HCT116 (cell line): ENCODE measurements around the gene COL5A1. TPM values are rescaled to one million over a fixed set of nuclear protein-coding genes. Genes with fewer than 3 reads are reported as not detected.

Source experiments
- ATAC-seq: fragments of 200-7000 bp; cut with Tn5 transposase; 2 replicates; pipeline ENCODE4 v1.9.1; 2020; ENCODE audit warnings: mild to moderate bottlenecking, moderate library complexity
- BruUV-seq: library from RNA; stranded (reverse); fragments of 400-500 nt; replicated peaks from 2 replicates; lab custom pipeline; 2021; lab: Mats Ljungman, UMichigan
- CTCF ChIA-PET: fragments of 300-600 bp; sonication (Branson Sonifier 250); formaldehyde crosslinking; loops from one replicate; lab custom pipeline; 2021; ENCODE audit warnings: antibody characterized with exemption; lab: Charles Lee
- POLR2A ChIA-PET: fragments of 300-600, 350-600 bp; sonication (Branson Sonifier 250); formaldehyde crosslinking; loops from one replicate; lab custom pipeline; 2021; ENCODE audit warnings: antibody characterized with exemption; lab: Charles Lee
- RAD21 ChIA-PET, 2 experiments: fragments of 300-600 bp; sonication (Branson Sonifier 250); formaldehyde crosslinking; loops; one replicate each; lab custom pipeline; 2023; ENCODE audit warnings: low total read pairs in 2 of 2; ENCODE audit not compliant: uncharacterized antibody in 2 of 2, unreplicated experiment in 2 of 2, low non-redundant PET in 1 of 2; lab: Charles Lee
- DNase-seq: peaks from one replicate; pipeline ENCODE4 v3.0.0-alpha.2; 2010; ENCODE audit warnings: low read depth, low spot score
- H2AFZ ChIP-seq: fragments of 200-600 bp; shearing (Covaris generic), sonication (generic); 2 replicates; pipeline ENCODE4 v1.6.1; 2017; ENCODE audit warnings: low read depth, mixed run types, mixed read lengths, antibody characterized with exemption, low read length; ENCODE audit not compliant: poor library complexity, severe bottlenecking
- H3K27ac ChIP-seq: 2 replicates; pipeline ENCODE4 v1.5.1; 2012; ENCODE audit warnings: low read depth, low read length
- H3K27me3 ChIP-seq: fragments of 200-600 bp; sonication (generic); 2 replicates; pipeline ENCODE4 v1.6.1; 2016; ENCODE audit warnings: mixed run types, low read length, mixed read lengths; ENCODE audit not compliant: insufficient read depth
- H3K36me3 ChIP-seq, 2 experiments: fragments of 200-500 bp in 1 of 2; fragments of 200-600 bp in 1 of 2; sonication (Bioruptor generic) in 1 of 2; sonication (generic) in 1 of 2; 2 replicates each; pipeline versions ENCODE4 v1.5.1 to v1.6.1; 2014 to 2016; ENCODE audit warnings: low read length in 2 of 2, inconsistent platforms in 1 of 2, mixed read lengths in 1 of 2, mixed run types in 1 of 2; ENCODE audit not compliant: insufficient read depth in 2 of 2, control insufficient read depth in 1 of 2
- H3K4me1 ChIP-seq, 2 experiments: fragments of 200-600 bp in 1 of 2; sonication (generic) in 1 of 2; 2 replicates each; pipeline versions ENCODE4 v1.5.1 to v1.6.1; 2012 to 2017; ENCODE audit warnings: low read length in 2 of 2, inconsistent platforms in 1 of 2, mild to moderate bottlenecking in 1 of 2, mixed read lengths in 1 of 2, mixed run types in 1 of 2, moderate library complexity in 1 of 2; ENCODE audit not compliant: insufficient read depth in 2 of 2, control insufficient read depth in 1 of 2
- H3K4me2 ChIP-seq: fragments of 200-600 bp; sonication (generic); 2 replicates; pipeline ENCODE4 v1.6.1; 2017; ENCODE audit warnings: mixed run types, low read length, mixed read lengths
- H3K4me3 ChIP-seq, 2 experiments: fragments of 200-600 bp in 1 of 2; sonication (generic) in 1 of 2; replicated peaks in 1 of 2; 2 replicates each; pipeline ENCODE4 v1.5.1; 2011 to 2016; ENCODE audit warnings: low read length in 2 of 2, control low read depth in 1 of 2, low read depth in 1 of 2, mild to moderate bottlenecking in 1 of 2, mixed read lengths in 1 of 2, mixed run types in 1 of 2
- H3K79me2 ChIP-seq: fragments of 200-600 bp; sonication (generic); 2 replicates; pipeline ENCODE4 v1.6.1; 2017; ENCODE audit warnings: mild to moderate bottlenecking, mixed run types, low read length, moderate library complexity, mixed read lengths; ENCODE audit not compliant: insufficient read depth
- H3K9ac ChIP-seq: fragments of 200-600 bp; sonication (generic); 2 replicates; pipeline ENCODE4 v1.6.1; 2016; ENCODE audit warnings: low read length, mixed read lengths
- H3K9me2 ChIP-seq: fragments of 200-600 bp; sonication (generic), shearing (Covaris generic); 2 replicates; pipeline ENCODE4 v1.6.1; 2017; ENCODE audit warnings: mixed run types, mild to moderate bottlenecking, moderate library complexity; ENCODE audit not compliant: insufficient read depth
- H3K9me3 ChIP-seq, 2 experiments: fragments of 200-500 bp in 1 of 2; fragments of 200-600 bp in 1 of 2; sonication (Bioruptor generic) in 1 of 2; sonication (generic) in 1 of 2; 2 replicates each; pipeline ENCODE4 v1.6.1; 2014 to 2017; ENCODE audit warnings: low read length in 2 of 2, mixed read lengths in 2 of 2, inconsistent platforms in 1 of 2, low read depth in 1 of 2, mild to moderate bottlenecking in 1 of 2, mixed run types in 1 of 2, moderate library complexity in 1 of 2; ENCODE audit not compliant: control insufficient read depth in 1 of 2, insufficient read depth in 1 of 2
- H4K20me1 ChIP-seq: fragments of 200-600 bp; sonication (generic), shearing (Covaris generic); 2 replicates; pipeline ENCODE4 v1.6.1; 2017; ENCODE audit warnings: mixed run types, mild to moderate bottlenecking, moderate library complexity; ENCODE audit not compliant: insufficient read depth
- CEBPB ChIP-seq: IDR thresholded peaks from 2 replicates; pipeline ENCODE4 v1.6.1; 2012; ENCODE audit warnings: low read depth
- CTCF ChIP-seq, 3 experiments: fragments of 200-600 bp in 1 of 3; sonication (generic) in 1 of 3; IDR thresholded peaks in 2 of 3; conservative IDR thresholded peaks in 1 of 3; 2 replicates each; pipeline ENCODE4 v1.5.1; 2012 to 2017; ENCODE audit warnings: low read depth in 2 of 3, low read length in 2 of 3, antibody characterized with exemption in 1 of 3, borderline replicate concordance in 1 of 3, control low read depth in 1 of 3, mild to moderate bottlenecking in 1 of 3, mixed read lengths in 1 of 3, mixed run types in 1 of 3, moderate library complexity in 1 of 3; ENCODE audit not compliant: insufficient read depth in 1 of 3
- EGR1 ChIP-seq: IDR thresholded peaks from 2 replicates; pipeline ENCODE4 v1.6.1; 2012; ENCODE audit warnings: low read depth
- ELF1 ChIP-seq: IDR thresholded peaks from 2 replicates; pipeline ENCODE4 v1.6.1; 2012; ENCODE audit warnings: low read depth, borderline replicate concordance
- EZH2 ChIP-seq: fragments of 200-600 bp; sonication (generic); IDR thresholded peaks from 2 replicates; pipeline ENCODE4 v1.6.1; 2017; ENCODE audit warnings: antibody characterized with exemption, mixed run types
- FOSL1 ChIP-seq: IDR thresholded peaks from 2 replicates; pipeline ENCODE4 v1.6.1; 2012; ENCODE audit warnings: low read depth
- POLR2AphosphoS5 ChIP-seq: IDR thresholded peaks from 2 replicates; pipeline ENCODE4 v1.6.1; 2011; ENCODE audit warnings: mild to moderate bottlenecking, low read depth, low read length, moderate library complexity
- RAD21 ChIP-seq: IDR thresholded peaks from 2 replicates; pipeline ENCODE4 v1.6.1; 2012; ENCODE audit warnings: low read depth, mild to moderate bottlenecking
- SIN3A ChIP-seq: IDR thresholded peaks from 2 replicates; pipeline ENCODE4 v1.6.1; 2012; ENCODE audit warnings: low read depth
- SP1 ChIP-seq: IDR thresholded peaks from 2 replicates; pipeline ENCODE4 v1.6.1; 2012; ENCODE audit warnings: low read depth
- SRF ChIP-seq: IDR thresholded peaks from 2 replicates; pipeline ENCODE4 v1.6.1; 2012; ENCODE audit warnings: low read depth
- intact Hi-C: fragments of 100-400 bp; cut with micrococcal nuclease; formaldehyde crosslinking; loops from 2 replicates; pipeline ENCODE4 v1.10.0; 2022
- total RNA-seq: library from RNA; stranded (reverse); gene quantifications from one replicate; pipeline ENCODE4 v1.2.1, GENCODE V29; 2021; ENCODE audit not compliant: unreplicated experiment

COL5A1 gene
- total RNA-seq, 1 experiment from 2014 or later = 0.30 TPM

- Histone ChIP-seq H3K9ac (no peak overlapping the region), H4K20me1 (no peaks in the 10 kb centered on the region), H3K36me3 (no peaks in the 10 kb centered on the region), H3K27me3 (no peaks in the 10 kb centered on the region), H3K4me3 (no peak overlapping the region), H3K79me2 (no peaks in the 10 kb centered on the region), H2AFZ (no peak overlapping the region)
- CTCF ChIA-PET = no interaction called here
- TF ChIP-seq EGR1 (no peak), RAD21 (no peak), CEBPB (no peak), SP1 (no peak), ELF1 (no peak), SIN3A (no peak)
- TF ChIP-seq, all 23 proteins: peak for 0
- ChIA-PET RAD21 (no interaction called here), POLR2A (no interaction called here)
- Histone ChIP-seq H3K4me2 (no peak overlapping the region), H3K9me2 (no peaks in the 10 kb centered on the region), H3K27ac (no peak overlapping the region), H3K4me1 (no peaks in the 10 kb centered on the region), H3K9me3 (peaks cover 0 to 6% of the 10 kb centered on the region in 2 experiments; a peak in 2 of 4 replicates)
- ATAC-seq (no peak), DNase-seq (no peak)
- intact Hi-C loops = no loop called here
- BruUV-seq = no TSS peak
These were observed 109.0 kb downstream of the COL5A1 start for GRCh38 chr9:134750450-134751155.

GRCh38 chr9:134751622-134752021, 110.0 kb downstream of the COL5A1 start:
- no peaks in the 10 kb centered on the region for H3K36me3 ChIP-seq
- no peaks in the 10 kb centered on the region for H4K20me1 ChIP-seq
- no peaks in the 10 kb centered on the region for H3K27me3 ChIP-seq
- DNase-seq = no peak
- no peaks in the 10 kb centered on the region for H3K9me2 ChIP-seq
- TF ChIP-seq SRF (no peak), EZH2 (no peak), CEBPB (no peak), CTCF (IDR thresholded peaks at IDR 0.05 in 2 of 3, conservative IDR thresholded peaks at IDR 0.05 in 1 of 3; ENCODE audit: borderline replicate concordance in 1 of 3, insufficient read depth in 1 of 3, low read depth in 2 of 3, low read length in 2 of 3) (no peak), FOSL1 (no peak), POLR2AphosphoS5 (no peak), RAD21 (no peak)
- H3K4me3 ChIP-seq = no peak overlapping the region
- intact Hi-C loops = no loop called here
- H2AFZ ChIP-seq = no peak overlapping the region
- peaks cover 0 to 6% of the 10 kb centered on the region in 2 experiments; a peak in 2 of 4 replicates for H3K9me3 ChIP-seq
- no peak for ATAC-seq
- H3K9ac ChIP-seq = no peak overlapping the region
- no TSS peak for BruUV-seq
- no peaks in the 10 kb centered on the region for H3K4me1 ChIP-seq
- RAD21 ChIA-PET = no interaction called here
- POLR2A ChIA-PET = no interaction called here
- no peaks in the 10 kb centered on the region for H3K79me2 ChIP-seq
- no peak overlapping the region for H3K4me2 ChIP-seq
- CTCF ChIA-PET = no interaction called here
- H3K27ac ChIP-seq = no peak overlapping the region
